GM12801 (cell line): ENCODE data around the gene PLA2G4D.

Experiments used
- TF ChIP-seq, protein P1 (sequence below): IDR thresholded peaks from one replicate; pipeline ENCODE4 v1.5.1; 2011; ENCODE audit warnings: control low read depth; ENCODE audit not compliant: insufficient read length; ENCODE audit errors: extremely low read depth

The PLA2G4D gene

DNA sequence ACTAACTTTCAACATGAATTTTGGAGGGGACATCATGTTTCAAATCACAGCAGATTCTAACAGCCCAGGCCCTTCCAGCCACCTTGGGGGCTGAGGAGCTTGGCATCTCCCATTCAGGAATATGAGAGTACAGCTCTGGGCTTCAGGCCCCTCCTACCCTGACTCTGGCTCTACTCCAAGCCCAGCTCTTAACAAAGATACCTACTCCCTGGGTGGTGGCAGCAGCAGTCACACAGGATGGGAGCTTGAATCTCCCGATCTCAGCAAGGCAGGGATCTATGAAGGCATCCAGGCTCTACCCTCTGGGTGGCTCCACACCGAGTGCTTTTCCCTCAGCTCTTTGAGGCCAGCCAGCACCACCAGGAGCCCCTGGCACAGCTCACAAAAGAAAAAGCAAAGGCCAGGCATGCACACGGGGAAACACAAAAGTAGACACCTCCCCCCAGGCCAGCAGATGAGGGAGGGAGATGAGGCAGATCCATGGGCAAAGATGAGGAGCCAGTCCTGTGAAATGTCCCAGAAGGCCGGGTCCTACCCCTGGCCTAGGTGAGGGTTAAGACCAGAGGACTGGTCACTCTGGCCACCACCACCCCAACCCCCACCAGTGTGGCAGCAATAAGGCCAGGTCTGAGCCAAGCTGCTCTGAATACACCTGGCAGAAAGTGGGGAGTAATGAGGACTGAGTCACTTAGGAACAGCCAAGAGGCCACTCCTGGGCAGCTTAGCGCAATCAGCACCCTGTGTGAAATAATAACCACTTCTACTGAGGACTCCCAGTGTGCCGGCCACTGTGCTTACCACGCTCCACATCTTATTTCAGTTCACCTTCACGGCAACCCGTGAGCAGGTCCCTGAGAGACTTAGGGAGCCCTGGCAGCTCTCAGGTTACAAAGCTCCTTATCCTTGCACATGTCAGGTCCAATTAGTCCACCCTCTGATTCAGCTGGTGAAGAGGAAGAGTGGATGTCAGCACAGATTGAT, 37.8 kb upstream of the PLA2G4D start:
- TF ChIP-seq, protein P1, sequence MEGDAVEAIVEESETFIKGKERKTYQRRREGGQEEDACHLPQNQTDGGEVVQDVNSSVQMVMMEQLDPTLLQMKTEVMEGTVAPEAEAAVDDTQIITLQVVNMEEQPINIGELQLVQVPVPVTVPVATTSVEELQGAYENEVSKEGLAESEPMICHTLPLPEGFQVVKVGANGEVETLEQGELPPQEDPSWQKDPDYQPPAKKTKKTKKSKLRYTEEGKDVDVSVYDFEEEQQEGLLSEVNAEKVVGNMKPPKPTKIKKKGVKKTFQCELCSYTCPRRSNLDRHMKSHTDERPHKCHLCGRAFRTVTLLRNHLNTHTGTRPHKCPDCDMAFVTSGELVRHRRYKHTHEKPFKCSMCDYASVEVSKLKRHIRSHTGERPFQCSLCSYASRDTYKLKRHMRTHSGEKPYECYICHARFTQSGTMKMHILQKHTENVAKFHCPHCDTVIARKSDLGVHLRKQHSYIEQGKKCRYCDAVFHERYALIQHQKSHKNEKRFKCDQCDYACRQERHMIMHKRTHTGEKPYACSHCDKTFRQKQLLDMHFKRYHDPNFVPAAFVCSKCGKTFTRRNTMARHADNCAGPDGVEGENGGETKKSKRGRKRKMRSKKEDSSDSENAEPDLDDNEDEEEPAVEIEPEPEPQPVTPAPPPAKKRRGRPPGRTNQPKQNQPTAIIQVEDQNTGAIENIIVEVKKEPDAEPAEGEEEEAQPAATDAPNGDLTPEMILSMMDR, result no peak

DNA sequence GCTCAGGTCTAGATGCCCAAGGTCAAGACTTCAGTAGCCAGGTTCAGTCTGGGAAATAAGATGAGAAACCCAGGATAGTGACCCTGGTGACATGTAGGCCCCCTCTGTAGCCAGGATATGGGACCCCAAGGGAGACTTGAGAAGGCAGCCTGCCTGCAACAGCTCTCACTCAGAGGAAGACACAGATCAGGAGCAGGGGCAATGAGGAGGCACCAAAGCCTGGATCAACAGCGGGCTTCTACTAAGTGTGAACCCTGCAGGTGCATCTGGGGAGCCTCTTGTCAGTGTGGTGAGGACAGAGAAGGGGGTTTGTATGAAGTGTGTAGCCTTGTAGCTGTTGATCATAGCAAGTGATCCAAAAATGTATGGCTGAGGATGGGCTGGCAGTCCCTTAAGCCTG, 36.6 kb upstream of the PLA2G4D start:
- TF ChIP-seq, protein P1, result no peak

DNA sequence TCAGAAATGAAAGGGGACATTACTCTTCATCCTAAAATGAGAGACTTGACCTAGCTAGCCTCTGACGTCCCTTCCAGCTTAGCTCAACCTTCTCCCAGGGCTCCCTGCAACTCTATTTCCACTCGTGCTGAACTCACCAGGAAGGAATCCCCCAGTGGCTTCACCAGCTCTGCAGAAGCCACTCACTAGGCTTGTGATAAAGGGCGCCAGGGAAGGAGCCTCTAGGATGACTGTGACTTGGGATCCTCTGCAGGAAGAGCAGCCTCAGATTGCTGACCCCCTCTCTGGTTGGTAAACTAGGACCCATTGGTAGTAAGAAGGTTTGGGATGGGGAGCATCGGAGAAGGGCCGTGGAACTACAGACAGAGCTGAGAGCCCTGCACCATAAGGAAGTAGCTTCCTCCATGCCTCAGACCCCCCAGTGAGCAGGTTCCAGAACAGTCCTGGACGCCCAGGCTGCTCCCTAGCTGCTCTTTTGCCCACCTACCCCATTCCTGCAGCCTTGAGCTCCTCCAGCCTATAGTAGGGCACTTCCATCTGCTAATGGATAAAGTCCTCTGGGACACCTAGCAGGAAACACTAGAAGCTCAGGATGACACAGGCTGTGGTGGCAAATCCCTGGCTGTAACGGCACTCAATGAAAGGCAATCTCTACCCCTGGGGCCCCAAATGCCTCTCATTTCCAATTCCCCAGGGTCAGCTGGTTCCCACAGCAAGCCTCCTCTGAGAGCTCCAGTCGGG, 36.1 kb upstream of the PLA2G4D start:
- TF ChIP-seq, protein P1, result no peak

DNA sequence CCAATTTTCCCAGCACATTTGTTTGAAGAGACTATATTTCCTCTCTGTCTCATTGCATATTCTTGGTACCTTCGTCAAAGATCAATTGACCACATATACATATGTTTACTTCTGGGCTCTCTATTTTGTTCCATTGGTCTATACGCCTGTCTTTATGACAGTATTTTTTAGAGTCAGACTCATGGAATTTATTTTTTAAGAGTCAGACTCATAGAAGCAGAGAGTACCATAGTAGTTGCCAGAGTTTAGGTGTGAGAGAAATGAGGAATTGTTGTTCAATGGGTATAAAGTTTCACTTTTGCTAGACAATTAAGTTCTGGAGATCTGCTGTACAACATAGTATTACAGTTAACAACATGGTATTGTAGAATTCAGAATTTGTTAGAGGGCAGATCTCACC, 35.0 kb upstream of the PLA2G4D start:
- TF ChIP-seq, protein P1, result no peak

DNA sequence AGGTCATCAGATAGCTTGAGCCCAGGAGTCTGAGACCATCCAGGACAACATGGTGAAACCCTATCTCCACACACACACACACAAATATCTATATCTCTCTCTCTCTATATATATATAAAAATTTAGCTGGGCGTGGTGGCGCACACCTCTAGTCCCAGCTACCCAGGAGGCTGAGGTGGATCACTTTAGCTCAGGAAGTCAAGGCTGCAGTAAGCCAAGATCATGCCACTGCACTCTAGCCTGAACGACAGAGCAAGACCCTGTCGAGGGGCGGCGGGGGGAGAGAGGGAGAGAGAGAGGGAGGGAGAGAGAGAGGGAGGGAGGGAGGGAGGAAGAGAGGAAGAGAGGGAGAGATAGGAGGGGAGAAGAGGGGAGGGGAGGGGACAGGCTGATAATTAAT, 34.1 kb upstream of the PLA2G4D start:
- TF ChIP-seq, protein P1, result no peak

DNA sequence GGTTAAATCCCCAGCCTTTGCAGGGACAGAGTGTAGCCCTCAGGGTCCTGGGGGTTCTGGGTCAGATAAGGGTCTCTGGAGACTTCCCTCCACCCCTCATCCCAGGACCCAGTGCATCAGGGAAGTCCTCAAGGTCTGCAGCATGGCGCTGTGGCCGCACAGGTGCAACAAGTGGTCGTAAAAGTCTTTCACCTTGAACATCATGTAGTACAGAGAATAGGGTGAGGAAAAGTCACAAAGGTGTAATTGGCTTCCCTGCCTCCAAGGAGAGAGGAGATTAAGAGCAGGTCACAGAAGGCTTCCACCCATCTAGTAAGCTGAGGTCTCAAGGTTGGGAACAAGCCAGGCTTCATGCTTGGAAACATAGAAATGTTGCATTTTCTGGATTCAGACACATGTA, 29.2 kb upstream of the PLA2G4D start:
- TF ChIP-seq, protein P1, result no peak

DNA sequence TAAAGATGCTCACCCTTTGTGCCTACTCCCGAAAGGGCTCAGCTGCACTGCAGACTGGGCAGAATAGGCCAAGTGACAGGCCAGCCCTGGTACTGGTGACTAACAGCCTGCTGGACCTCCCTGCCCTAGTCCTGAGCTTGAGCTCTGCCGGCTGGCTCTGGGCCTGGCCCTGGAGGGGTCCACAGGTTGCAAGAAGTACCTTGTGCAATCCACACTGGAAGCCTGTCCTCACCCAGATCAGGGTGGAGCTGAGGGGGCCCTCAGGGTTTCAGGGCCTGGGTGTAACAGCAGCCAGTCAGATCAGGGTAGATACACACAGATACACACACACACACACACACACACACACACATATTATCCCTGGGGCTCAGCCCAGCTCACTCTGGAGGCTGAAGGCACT, 27.3 kb upstream of the PLA2G4D start:
- TF ChIP-seq, protein P1, result no peak
